Adrenal gland (tissue), 5 donors: ENCODE measurements around the gene ACY1.

Experiments used
- CTCF ChIP-seq, 6 experiments: fragments of 450-650 bp in 4 of 6; fragments of 200-600 bp in 2 of 6; sonication (generic) in 1 of 6; IDR thresholded peaks; 1 replicate in 5 of 6; 2 replicates in 1 of 6; pipeline versions ENCODE4 v1.5.1 to v1.8.0; 2016 to 2021; ENCODE audit warnings: antibody characterized with exemption in 6 of 6, mild to moderate bottlenecking in 2 of 6, moderate library complexity in 1 of 6
- POLR2A ChIP-seq, 2 donors: fragments of 450-650 bp; IDR thresholded peaks; one replicate each; pipeline ENCODE4 v1.6.1; 2017; ENCODE audit warnings: antibody characterized with exemption in 2 of 2, mild to moderate bottlenecking in 2 of 2, moderate library complexity in 1 of 2
- donor health status: DM: no; HTN: no; CAD: no.

DNA sequence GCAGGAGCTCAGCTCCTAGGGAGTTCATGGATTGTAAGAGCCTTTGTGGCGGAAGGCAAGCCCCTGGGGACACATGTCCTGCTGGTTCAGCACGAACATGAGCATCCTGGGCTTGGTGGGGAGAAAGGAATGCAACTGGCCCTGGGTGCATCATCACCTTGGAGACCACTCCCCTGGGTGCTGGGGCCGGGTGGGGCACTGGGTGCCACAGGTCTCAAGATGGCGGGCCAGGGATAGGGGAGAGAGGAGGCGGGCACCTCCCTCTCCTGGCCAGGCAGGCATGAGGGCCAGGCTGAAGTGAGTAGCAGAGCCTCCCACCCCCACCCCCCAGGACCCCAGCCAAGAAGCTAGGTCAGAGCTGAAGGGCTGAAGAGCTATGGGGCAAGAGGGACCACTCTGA is 16.8 kb upstream of the ACY1 start:
- TF ChIP-seq CTCF (IDR thresholded peaks at IDR 0.05) (no peak), POLR2A (IDR thresholded peaks at IDR 0.05) (no peak)
